ENCODE data around the gene ENC1.
"Not testable (repeated sequence)": the region's sequence is repeated elsewhere in the genome, so short reads cannot be mapped to it uniquely, and the experiment has no call there.

The ENC1 gene

DNA sequence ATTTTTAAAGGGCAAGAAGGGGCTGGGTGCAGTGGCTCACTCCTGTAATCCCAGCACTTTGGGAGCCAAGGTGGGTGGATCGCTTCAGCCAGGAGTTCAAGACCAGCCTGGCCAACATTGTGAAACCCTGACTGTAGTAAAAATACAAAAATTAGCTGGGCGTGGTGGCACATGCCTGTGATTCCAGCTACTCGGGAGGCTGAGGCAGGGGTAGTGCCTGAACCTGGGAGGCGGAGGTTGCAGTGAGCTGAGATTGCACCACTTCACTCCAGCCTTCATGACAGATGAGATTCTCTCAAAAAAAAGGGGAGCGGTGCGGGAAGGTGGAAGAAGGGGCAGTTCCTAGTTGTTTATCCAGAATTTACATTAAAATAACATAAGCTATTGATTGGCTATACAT, 35.9 kb upstream of the ENC1 start:
- not testable (repeated sequence) for H3K4me3 ChIP-seq (ENCODE audit: low read depth, low read length); H3K9me3 ChIP-seq (ENCODE audit: insufficient read depth, low read depth, low read length); H2AK5ac ChIP-seq (ENCODE audit: low read length); H3K23ac ChIP-seq (ENCODE audit: low read length); H3K4me1 ChIP-seq (ENCODE audit: control insufficient read depth in 1 of 2, insufficient read depth in 2 of 2, low read length in 2 of 2); H3K79me1 ChIP-seq (ENCODE audit: low read length); H2BK120ac ChIP-seq (ENCODE audit: insufficient read depth, low read length, poor library complexity); H2BK12ac ChIP-seq (ENCODE audit: low read length); H3K18ac ChIP-seq (ENCODE audit: low read length); H3K27me3 ChIP-seq (ENCODE audit: insufficient read depth, low read length); H4K91ac ChIP-seq (ENCODE audit: low read depth, low read length); H2AFZ ChIP-seq (ENCODE audit: insufficient read depth, low read length, poor library complexity); H3K4me2 ChIP-seq (ENCODE audit: low read length); H3K27ac ChIP-seq (ENCODE audit: low read depth, low read length); H4K12ac ChIP-seq (ENCODE audit: low read depth, low read length); H3K36me3 ChIP-seq (ENCODE audit: control insufficient read depth in 1 of 2, insufficient read depth in 2 of 2, low read length in 2 of 2); H2BK5ac ChIP-seq (ENCODE audit: low read depth, low read length, poor library complexity); H3K14ac ChIP-seq (ENCODE audit: low read length); H4K8ac ChIP-seq (ENCODE audit: low read depth, low read length); H3K9ac ChIP-seq (ENCODE audit: low read length); H3K4ac ChIP-seq (ENCODE audit: low read depth, low read length); H3K79me2 ChIP-seq (ENCODE audit: control insufficient read depth, insufficient read depth, low read length, poor library complexity)
- no CpG with 5 or more reads among the region's 6 CpGs for WGBS (ENCODE audit: extremely low coverage, insufficient coverage, insufficient read length)
- peak in 1 of 2 donors; percentile 70 for DNase-seq

DNA sequence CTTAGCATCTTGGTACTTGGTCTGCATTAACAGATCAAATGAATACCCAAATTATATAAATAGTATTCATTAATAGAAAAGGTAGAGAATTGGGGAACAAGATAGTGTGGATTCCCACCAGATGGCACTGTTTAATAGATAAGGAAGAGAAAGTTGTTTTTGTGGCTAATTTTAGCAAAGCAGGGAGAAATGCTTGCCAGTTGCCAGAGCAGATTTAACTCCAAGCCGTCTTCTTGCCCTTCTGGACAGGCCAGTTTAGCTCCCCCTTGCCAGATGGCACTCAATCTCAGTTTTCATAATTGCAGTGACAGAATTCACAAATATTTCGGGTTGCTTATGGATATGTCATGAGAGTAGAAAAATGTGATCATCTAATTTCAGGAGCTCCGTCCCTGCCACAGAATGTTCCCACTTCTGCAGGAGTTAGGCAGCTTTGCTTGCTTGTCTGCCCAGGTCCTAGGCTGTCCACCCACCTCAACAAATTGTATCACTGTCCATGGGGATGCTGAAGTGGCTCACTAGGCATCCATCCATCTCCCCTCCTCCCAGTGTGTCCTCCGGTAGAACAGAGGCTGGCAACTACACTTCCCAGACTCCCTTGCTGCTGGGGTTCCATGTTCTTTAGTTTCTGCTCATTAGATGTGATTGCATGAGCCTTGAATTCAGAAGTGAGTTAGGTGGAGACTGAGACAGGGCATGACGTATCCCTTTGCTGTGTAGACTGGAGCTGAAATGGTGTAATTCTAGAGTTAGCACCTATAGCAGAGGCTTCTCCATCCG, 32.7 kb upstream of the ENC1 start:
- no peak overlapping the region for H3K23ac ChIP-seq (ENCODE audit: low read length)
- H3K79me2 ChIP-seq (ENCODE audit: control insufficient read depth, insufficient read depth, low read length, poor library complexity), result no peaks in the 10 kb centered on the region
- H4K12ac ChIP-seq (ENCODE audit: low read depth, low read length), result no peak overlapping the region
- H3K18ac ChIP-seq (ENCODE audit: low read length), result no peak overlapping the region
- no peak overlapping the region for H3K14ac ChIP-seq (ENCODE audit: low read length)
- H2BK120ac ChIP-seq (ENCODE audit: insufficient read depth, low read length, poor library complexity), result no peak overlapping the region
- no CpG with 5 or more reads among the region's 6 CpGs for WGBS (ENCODE audit: extremely low coverage, insufficient coverage, insufficient read length)
- H2AK5ac ChIP-seq (ENCODE audit: low read length), result no peak overlapping the region
- H3K4me1 ChIP-seq (ENCODE audit: control insufficient read depth in 1 of 2, insufficient read depth in 2 of 2, low read length in 2 of 2), result no peaks in the 10 kb centered on the region
- no peak overlapping the region for H2BK5ac ChIP-seq (ENCODE audit: low read depth, low read length, poor library complexity)
- H3K79me1 ChIP-seq (ENCODE audit: low read length), result no peaks in the 10 kb centered on the region
- no peak overlapping the region for H3K4me3 ChIP-seq (ENCODE audit: low read depth, low read length)
- H3K4ac ChIP-seq (ENCODE audit: low read depth, low read length), result no peak overlapping the region
- no peak overlapping the region for H4K8ac ChIP-seq (ENCODE audit: low read depth, low read length)
- H3K9ac ChIP-seq (ENCODE audit: low read length), result no peak overlapping the region
- H3K27me3 ChIP-seq (ENCODE audit: insufficient read depth, low read length), result no peaks in the 10 kb centered on the region
- no peak overlapping the region for H2AFZ ChIP-seq (ENCODE audit: insufficient read depth, low read length, poor library complexity)
- no peak overlapping the region for H3K4me2 ChIP-seq (ENCODE audit: low read length)
- no peaks in the 10 kb centered on the region for H3K36me3 ChIP-seq (ENCODE audit: control insufficient read depth in 1 of 2, insufficient read depth in 2 of 2, low read length in 2 of 2)
- H2BK12ac ChIP-seq (ENCODE audit: low read length), result no peak overlapping the region
- H4K91ac ChIP-seq (ENCODE audit: low read depth, low read length), result no peak overlapping the region
- H3K9me3 ChIP-seq (ENCODE audit: insufficient read depth, low read depth, low read length), result no peaks in the 10 kb centered on the region
- H3K27ac ChIP-seq (ENCODE audit: low read depth, low read length), result no peak overlapping the region
- peak in 1 of 2 donors; percentile 56 for DNase-seq

DNA sequence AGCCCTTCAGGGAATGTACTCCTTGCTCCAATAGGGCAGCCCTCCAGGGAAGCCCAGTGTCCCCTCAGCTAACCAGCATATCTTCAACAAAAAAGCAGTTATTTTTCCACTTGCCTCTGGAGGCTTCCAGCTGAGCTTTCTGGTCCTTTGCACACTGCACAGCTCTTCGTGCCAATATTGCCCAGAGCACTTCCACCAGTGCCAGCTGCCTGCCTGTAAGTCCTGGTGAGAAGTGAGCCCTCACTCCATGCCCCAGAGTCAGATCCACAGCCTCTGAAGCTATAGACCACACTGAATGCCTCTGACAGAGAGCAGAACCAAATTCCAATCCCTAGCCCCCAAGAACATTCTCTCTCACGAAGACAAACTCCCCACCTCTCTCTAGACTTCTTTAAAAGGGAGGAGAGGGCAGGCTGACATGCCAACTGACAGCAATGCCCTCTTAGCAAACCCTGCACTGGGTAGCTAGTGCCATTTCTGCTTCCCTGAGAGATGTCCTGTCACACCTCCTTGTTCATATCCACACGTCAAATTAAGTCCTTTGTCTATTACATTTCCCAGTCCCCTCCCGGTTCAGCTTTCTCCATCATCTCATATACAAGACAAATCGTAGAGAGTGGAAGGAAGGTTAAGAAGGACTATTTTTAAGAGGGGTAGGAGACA, 31.8 kb upstream of the ENC1 start:
- H3K9me3 ChIP-seq (ENCODE audit: insufficient read depth, low read depth, low read length), result no peaks in the 10 kb centered on the region
- H2AK5ac ChIP-seq (ENCODE audit: low read length), result no peak overlapping the region
- WGBS (ENCODE audit: extremely low coverage, insufficient coverage, insufficient read length), result no CpG with 5 or more reads among the region's 5 CpGs
- H3K23ac ChIP-seq (ENCODE audit: low read length), result no peak overlapping the region
- no peaks in the 10 kb centered on the region for H3K79me1 ChIP-seq (ENCODE audit: low read length)
- H3K14ac ChIP-seq (ENCODE audit: low read length), result no peak overlapping the region
- no peak overlapping the region for H3K4me2 ChIP-seq (ENCODE audit: low read length)
- H4K91ac ChIP-seq (ENCODE audit: low read depth, low read length), result no peak overlapping the region
- H3K27ac ChIP-seq (ENCODE audit: low read depth, low read length), result no peak overlapping the region
- H2BK5ac ChIP-seq (ENCODE audit: low read depth, low read length, poor library complexity), result no peak overlapping the region
- no peak overlapping the region for H3K18ac ChIP-seq (ENCODE audit: low read length)
- no peaks in the 10 kb centered on the region for H3K36me3 ChIP-seq (ENCODE audit: control insufficient read depth in 1 of 2, insufficient read depth in 2 of 2, low read length in 2 of 2)
- no peak overlapping the region for H3K9ac ChIP-seq (ENCODE audit: low read length)
- H3K4me1 ChIP-seq (ENCODE audit: control insufficient read depth in 1 of 2, insufficient read depth in 2 of 2, low read length in 2 of 2), result no peaks in the 10 kb centered on the region
- H4K8ac ChIP-seq (ENCODE audit: low read depth, low read length), result no peak overlapping the region
- no peak overlapping the region for H2AFZ ChIP-seq (ENCODE audit: insufficient read depth, low read length, poor library complexity)
- no peaks in the 10 kb centered on the region for H3K79me2 ChIP-seq (ENCODE audit: control insufficient read depth, insufficient read depth, low read length, poor library complexity)
- H3K27me3 ChIP-seq (ENCODE audit: insufficient read depth, low read length), result no peaks in the 10 kb centered on the region
- no peak overlapping the region for H2BK12ac ChIP-seq (ENCODE audit: low read length)
- no peak overlapping the region for H3K4me3 ChIP-seq (ENCODE audit: low read depth, low read length)
- H2BK120ac ChIP-seq (ENCODE audit: insufficient read depth, low read length, poor library complexity), result no peak overlapping the region
- no peak overlapping the region for H3K4ac ChIP-seq (ENCODE audit: low read depth, low read length)
- no peak overlapping the region for H4K12ac ChIP-seq (ENCODE audit: low read depth, low read length)
- DNase-seq, result no peak

DNA sequence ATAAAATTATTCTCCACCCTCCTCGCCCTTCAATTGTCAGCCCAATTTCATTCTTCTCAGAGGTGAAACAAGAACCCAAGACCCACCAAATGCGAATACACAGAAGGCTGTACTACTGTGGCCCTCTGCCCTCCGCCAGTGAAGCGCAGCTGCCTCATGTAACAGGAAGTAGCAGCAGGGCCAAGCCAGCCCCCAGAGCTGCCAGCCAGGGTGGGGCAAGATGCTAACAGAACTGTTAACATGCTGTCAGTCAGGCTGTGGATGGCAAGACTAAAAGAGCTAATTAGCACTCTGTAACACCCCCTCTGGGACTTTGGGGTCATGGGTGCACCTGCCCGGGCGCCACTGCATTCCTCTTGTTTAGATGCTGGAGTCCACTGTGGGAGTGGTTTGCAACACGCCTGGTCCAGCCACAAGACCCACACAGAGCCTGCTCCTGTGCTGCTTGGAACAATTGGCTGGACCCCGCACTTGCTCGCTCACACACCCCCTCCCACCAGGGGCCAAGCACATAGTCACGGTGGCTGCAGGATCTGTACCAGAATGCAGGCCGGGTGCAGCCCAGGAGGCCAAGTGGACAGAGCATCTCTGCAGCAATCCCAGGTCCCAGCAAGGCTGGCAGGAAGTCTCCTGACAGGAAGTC, 30.0 kb upstream of the ENC1 start:
- no peaks in the 10 kb centered on the region for H3K36me3 ChIP-seq (ENCODE audit: control insufficient read depth in 1 of 2, insufficient read depth in 2 of 2, low read length in 2 of 2)
- no peak for DNase-seq
- no peak overlapping the region for H4K8ac ChIP-seq (ENCODE audit: low read depth, low read length)
- no peak overlapping the region for H4K12ac ChIP-seq (ENCODE audit: low read depth, low read length)
- H3K4me1 ChIP-seq (ENCODE audit: control insufficient read depth in 1 of 2, insufficient read depth in 2 of 2, low read length in 2 of 2), result no peaks in the 10 kb centered on the region
- H2BK120ac ChIP-seq (ENCODE audit: insufficient read depth, low read length, poor library complexity), result no peak overlapping the region
- no CpG with 5 or more reads among the region's 11 CpGs for WGBS (ENCODE audit: extremely low coverage, insufficient coverage, insufficient read length)
- no peak overlapping the region for H2AK5ac ChIP-seq (ENCODE audit: low read length)
- no peak overlapping the region for H3K4me2 ChIP-seq (ENCODE audit: low read length)
- H2BK5ac ChIP-seq (ENCODE audit: low read depth, low read length, poor library complexity), result no peak overlapping the region
- no peak overlapping the region for H2BK12ac ChIP-seq (ENCODE audit: low read length)
- no peak overlapping the region for H3K9ac ChIP-seq (ENCODE audit: low read length)
- H2AFZ ChIP-seq (ENCODE audit: insufficient read depth, low read length, poor library complexity), result no peak overlapping the region
- H3K79me1 ChIP-seq (ENCODE audit: low read length), result no peaks in the 10 kb centered on the region
- H3K79me2 ChIP-seq (ENCODE audit: control insufficient read depth, insufficient read depth, low read length, poor library complexity), result no peaks in the 10 kb centered on the region
- no peaks in the 10 kb centered on the region for H3K9me3 ChIP-seq (ENCODE audit: insufficient read depth, low read depth, low read length)
- H3K27ac ChIP-seq (ENCODE audit: low read depth, low read length), result no peak overlapping the region
- peak overlapping the region; percentile 37 for H3K4me3 ChIP-seq (ENCODE audit: low read depth, low read length)
- H3K14ac ChIP-seq (ENCODE audit: low read length), result no peak overlapping the region
- no peak overlapping the region for H4K91ac ChIP-seq (ENCODE audit: low read depth, low read length)
- H3K27me3 ChIP-seq (ENCODE audit: insufficient read depth, low read length), result no peaks in the 10 kb centered on the region
- H3K23ac ChIP-seq (ENCODE audit: low read length), result no peak overlapping the region
- H3K18ac ChIP-seq (ENCODE audit: low read length), result no peak overlapping the region
- H3K4ac ChIP-seq (ENCODE audit: low read depth, low read length), result no peak overlapping the region
